Fibroblast of skin of scalp (primary cell): ENCODE data around the gene TARBP2. TPM values are rescaled to one million over a fixed set of nuclear protein-coding genes. Genes with fewer than 3 reads are reported as not detected.

ENCODE experiments used
- DNase-seq: peaks from one replicate; pipeline ENCODE4 v3.0.0-alpha.2; 2013
- polyA plus RNA-seq, 2 experiments: library from polyadenylated mRNA; unstranded; fragments of 120-200 nt; gene quantifications; one replicate each; pipeline ENCODE4 v1.2.1, GENCODE V29; 2013; ENCODE audit not compliant: insufficient read length in 2 of 2

Gene TARBP2
- 27.3 TPM for polyA plus RNA-seq (2013, experiment 1 of 2; ENCODE audit: insufficient read length)
- 27.2 TPM for polyA plus RNA-seq (2013, experiment 2 of 2; ENCODE audit: insufficient read length)

GRCh38 chr12:53500776-53501614 is at the start of gene TARBP2:
TARBP2 (plus strand) TSS chr12:53501283; CDS start chr12:53501409, 126 bp downstream.
- DNase-seq: peak; percentile 100

GRCh38 chr12:53451661-53452158 is 49.4 kb upstream of the TARBP2 start, which contains the start of gene PCBP2:
PCBP2 (plus strand) TSS chr12:53452102; CDS start chr12:53454801, 2,699 bp downstream.
- peak; percentile 100 for DNase-seq

GRCh38 chr12:53452159-53453077 is 48.7 kb upstream of the TARBP2 start:
- peak; percentile 92 for DNase-seq

GRCh38 chr12:53453953-53454640 is 47.0 kb upstream of the TARBP2 start:
- DNase-seq: no peak

- no peak for DNase-seq
Observed at GRCh38 chr12:53454707-53455106, 46.4 kb upstream of the TARBP2 start.

GRCh38 chr12:53456654-53457366 is 44.3 kb upstream of the TARBP2 start:
- DNase-seq: no peak

GRCh38 chr12:53459097-53459496 is 42.0 kb upstream of the TARBP2 start:
- no peak for DNase-seq

- DNase-seq: no peak
Observed at GRCh38 chr12:53461059-53461458, 40.0 kb upstream of the TARBP2 start.

GRCh38 chr12:53461591-53461990 is 39.5 kb upstream of the TARBP2 start:
- DNase-seq: no peak

GRCh38 chr12:53462935-53463334 is 38.1 kb upstream of the TARBP2 start:
- DNase-seq: no peak

- DNase-seq: no peak
Observed at GRCh38 chr12:53463802-53464560, 37.1 kb upstream of the TARBP2 start.

GRCh38 chr12:53464685-53465418 is 36.2 kb upstream of the TARBP2 start:
- no peak for DNase-seq

GRCh38 chr12:53465679-53466078 is 35.4 kb upstream of the TARBP2 start:
- no peak for DNase-seq

- no peak for DNase-seq
Observed at GRCh38 chr12:53466640-53467039, 34.4 kb upstream of the TARBP2 start.

- no peak for DNase-seq
Observed at GRCh38 chr12:53467082-53467481, 34.0 kb upstream of the TARBP2 start.

- no peak for DNase-seq
Observed at GRCh38 chr12:53467880-53468279, 33.2 kb upstream of the TARBP2 start.

GRCh38 chr12:53468282-53468681 is 32.8 kb upstream of the TARBP2 start:
- DNase-seq: no peak

GRCh38 chr12:53472056-53472582 is 29.0 kb upstream of the TARBP2 start:
- DNase-seq: no peak

- no peak for DNase-seq
Observed at GRCh38 chr12:53474077-53474476, 27.0 kb upstream of the TARBP2 start.

- DNase-seq: no peak
Observed at GRCh38 chr12:53474819-53475218, 26.3 kb upstream of the TARBP2 start.
